SK-N-MC (cell line): ENCODE data around the gene ZC3H10.

Experiments used
- EZH2 ChIP-seq: fragments of 200-600 bp; sonication (generic); IDR thresholded peaks from one replicate; pipeline ENCODE4 v1.6.1; 2017; ENCODE audit warnings: antibody characterized with exemption
- FOXP2 ChIP-seq: optimal IDR thresholded peaks from 2 replicates; pipeline ENCODE3; 2011; ENCODE audit warnings: mild to moderate bottlenecking, moderate library complexity; ENCODE audit not compliant: insufficient read depth; ENCODE audit errors: extremely low read length, control extremely low read depth
- POLR2AphosphoS5 ChIP-seq: IDR thresholded peaks from 2 replicates; pipeline ENCODE4 v1.6.1; 2012; ENCODE audit warnings: mild to moderate bottlenecking, low read depth, low read length, borderline replicate concordance

DNA sequence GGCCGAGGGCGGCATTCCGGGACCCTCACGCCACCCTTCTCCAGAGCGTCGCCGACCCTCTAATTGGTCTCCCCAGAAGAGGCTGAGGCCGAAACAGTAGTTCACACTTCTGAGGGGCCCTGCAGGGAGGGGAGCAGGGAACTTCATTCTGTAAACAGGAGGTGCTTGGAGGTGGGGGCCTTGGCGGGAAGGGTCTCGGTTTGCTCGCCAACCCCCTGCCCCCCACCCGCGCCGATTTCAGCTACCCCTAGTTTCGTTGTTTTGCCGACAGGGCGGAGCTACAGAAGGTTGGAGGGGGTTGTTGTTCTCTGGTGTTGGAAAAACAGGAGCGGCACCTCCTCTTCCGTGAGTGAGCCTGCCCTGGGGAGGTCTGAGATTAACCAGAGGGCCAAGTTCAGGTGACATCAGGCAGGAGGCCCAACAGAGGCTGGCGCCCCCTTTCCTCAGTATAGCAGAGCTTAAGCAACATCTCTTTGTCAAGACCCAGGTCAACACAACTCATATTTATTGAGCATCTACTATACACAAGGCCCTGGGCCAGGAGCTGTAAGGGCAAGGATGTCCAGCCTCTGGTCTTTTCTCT, 37.4 kb upstream of the ZC3H10 start:
- no peak for TF ChIP-seq EZH2
- TF ChIP-seq POLR2AphosphoS5 = no peak
- TF ChIP-seq FOXP2 = no peak
